NCI-H2227 treated with DMSO at 0.1 percent for 48 hours (cell line): ENCODE data around the gene SLC12A4.
"Not testable (repeated sequence)": the region's sequence is repeated elsewhere in the genome, so short reads cannot be mapped to it uniquely, and the experiment has no call there.

Experiments
- DNase-seq: peaks from one replicate; lab custom pipeline; 2025; lab: John Stamatoyannopoulos, UW

The SLC12A4 gene

DNA sequence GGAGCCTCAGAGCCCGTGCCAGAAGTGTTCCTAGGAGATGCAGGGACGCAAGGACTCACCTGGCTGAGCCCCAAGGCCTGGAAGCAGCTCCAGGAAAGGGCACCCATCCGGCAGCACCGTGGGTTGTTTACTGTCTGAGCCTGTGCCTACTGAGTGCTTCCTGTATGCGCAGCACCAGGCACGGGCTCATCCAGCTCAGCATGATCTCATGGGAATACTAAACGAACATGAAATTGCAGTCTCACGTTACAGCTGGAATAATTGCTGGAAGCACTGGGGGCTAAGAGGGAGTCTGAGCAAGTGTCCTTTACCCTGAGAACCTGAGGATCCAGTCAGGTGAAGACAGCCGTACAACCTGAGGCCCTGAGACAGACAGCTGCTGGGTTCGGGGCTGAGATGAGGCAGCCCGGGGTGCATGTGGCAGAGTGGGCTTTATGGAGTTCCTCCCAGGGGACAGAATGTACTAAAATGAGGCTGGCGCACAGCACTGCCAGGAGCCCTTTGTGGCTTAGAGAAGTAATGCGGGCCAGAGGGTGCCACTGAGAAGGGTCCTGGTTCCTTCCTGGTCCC, 42.2 kb downstream of the SLC12A4 start:
- DNase-seq, result no peak

DNA sequence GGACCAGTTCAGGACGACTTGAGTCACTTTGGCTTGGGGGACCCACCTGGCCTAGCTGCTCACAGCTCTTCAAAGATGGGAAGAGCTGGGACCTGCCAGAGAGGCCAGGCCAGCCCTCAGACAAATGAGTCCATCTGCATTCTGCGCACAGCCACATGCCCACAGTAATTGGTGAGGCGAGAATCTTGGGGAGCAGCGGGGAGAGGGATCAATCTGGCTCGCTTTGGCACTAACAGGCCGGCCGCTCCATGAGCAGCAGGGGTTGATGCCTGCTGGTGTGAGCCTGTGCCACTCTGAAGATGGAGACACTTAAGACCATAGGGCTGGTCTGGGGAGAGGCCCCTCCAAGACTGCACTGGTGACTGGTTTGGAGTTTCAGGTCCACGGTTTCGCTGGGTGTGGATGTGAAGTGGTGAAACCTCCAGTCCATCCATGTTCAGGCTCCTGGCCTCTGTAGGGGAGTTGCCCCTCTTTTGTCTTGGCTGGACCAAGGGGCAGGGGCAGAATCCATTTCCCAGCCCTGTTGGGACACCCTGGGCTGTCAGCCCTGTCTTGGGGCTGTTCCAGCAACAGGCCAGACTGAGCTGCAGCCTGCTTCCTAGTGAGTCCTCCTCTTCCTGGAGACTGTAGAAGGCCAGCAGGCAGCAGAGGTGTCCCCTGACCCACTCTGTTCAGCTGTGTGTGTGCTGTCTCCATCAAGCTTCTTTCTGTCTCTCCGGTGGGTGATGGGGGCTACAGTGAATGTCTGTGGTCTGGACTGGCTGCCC, 44.1 kb downstream of the SLC12A4 start:
- no peak for DNase-seq

DNA sequence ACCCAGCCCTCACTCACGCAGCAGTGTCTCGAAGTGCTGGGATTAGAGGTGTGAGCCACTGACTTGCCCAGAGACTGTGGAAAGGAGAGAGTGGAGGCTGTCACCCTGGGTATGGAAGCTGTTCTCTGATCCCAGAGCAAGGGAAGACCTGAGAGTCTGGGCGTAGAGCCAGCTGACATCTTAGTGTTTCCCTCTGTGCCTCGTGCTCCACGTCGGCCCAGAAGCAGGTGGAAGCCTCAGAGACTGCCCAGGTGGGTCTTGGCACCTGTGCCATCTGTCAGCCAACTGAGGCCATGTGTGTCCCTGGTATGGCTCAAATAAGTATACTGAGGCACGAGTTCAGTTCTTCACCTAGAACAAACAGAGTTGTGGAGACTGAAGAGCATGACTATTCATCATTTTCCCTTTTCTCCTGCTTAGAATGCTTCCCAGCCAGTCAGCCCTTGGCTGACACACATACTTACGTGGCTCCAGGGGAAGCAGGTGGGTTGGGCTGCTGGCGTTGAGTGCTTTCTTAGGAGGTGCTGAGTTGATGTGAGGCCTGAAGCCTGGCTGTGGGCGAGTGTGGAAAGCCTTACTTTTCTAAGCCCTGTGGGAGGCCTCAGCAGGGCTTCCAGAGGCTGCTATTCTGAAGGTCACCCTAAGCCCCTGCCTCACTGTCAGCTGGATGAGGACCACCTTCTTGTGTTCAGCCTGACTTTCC, 44.9 kb downstream of the SLC12A4 start:
- no peak for DNase-seq

DNA sequence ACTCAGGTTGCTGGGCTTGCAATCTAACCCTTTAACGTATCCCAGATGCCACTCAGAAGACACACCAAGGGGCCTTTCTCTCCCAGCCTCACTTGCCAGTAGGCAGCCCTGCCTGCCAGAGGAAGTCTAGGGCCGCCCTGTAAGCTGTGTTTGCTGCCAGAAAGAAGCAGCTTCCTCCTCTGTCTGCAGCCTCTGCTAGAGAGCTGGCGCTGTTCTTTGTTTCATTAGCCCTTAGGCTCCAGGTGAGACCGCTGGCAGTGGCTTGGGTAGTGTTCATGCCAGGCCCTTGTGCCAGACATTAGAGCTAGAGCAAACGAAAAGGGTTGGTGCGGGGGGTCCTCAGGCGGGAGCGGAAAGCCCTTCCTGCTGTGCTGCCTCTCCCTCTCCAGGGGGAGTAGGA, 45.7 kb downstream of the SLC12A4 start:
- no peak for DNase-seq

DNA sequence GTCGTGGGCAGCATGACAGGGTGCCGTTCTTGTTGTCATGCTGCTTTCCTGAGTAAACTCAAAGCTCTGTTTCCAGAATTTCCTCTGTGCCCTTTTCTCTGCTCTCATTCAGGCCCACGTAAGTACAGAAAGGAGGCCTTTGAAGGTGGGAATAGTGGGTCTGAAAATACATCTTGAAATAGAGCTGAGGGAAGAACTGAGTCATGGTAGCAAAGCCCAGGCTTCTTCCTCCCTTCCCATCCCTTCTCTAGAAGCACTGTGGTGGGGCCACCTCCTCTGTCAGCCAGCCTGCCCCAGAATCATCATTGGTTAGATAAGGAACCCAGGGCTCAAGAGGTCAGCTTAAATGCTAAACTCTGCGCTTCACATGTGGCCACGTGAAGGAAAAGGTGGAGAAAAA, 46.2 kb downstream of the SLC12A4 start:
- no peak for DNase-seq

DNA sequence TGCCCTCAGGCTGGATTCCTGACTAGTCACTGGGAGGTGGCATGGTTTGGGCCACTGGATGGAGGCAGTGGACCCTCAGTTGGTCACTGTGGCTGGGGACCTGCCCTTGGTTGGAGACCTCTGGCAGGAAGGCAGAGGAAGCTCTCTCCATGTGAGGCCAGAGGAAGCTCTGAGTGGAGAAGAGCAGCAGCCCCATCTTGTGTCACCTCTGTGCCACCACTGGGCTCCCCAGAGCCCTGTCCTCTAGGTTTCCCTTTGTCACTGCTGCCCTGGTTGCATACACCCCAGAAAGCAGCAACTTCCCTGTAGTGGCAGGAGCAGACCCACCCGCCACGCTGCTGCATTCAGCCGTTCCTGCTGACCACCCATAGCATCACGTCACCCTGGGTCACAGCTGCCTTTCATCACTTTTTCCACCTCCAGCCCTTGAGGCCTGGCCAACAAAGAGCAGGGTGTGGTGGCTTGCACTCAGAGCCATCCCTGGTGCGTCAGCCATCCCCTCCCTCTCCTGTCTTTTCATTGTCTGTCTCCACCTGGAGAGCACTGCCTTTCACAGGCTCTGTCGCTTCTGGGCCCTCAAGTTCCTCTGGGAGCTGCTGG, 48.7 kb downstream of the SLC12A4 start:
- no peak for DNase-seq

DNA sequence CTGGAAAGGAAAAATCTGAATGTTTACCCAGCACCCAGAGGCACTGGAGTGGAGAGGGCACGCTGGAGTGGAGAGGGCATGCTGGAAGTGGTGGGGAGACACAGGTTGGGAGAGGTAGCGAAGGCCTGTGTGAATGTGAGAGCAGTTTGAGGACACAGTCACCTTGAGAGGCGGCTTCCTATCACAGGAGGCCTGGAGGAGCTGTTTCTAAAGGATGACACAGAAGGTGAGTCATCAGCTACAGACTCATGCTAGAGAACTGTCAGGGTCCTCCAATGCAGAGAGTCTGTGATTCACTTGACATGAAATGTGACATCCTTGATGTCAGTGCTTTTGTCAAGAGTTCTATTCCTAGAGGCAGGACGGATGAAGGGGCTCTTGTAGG, 50.6 kb downstream of the SLC12A4 start:
- DNase-seq, result no peak

DNA sequence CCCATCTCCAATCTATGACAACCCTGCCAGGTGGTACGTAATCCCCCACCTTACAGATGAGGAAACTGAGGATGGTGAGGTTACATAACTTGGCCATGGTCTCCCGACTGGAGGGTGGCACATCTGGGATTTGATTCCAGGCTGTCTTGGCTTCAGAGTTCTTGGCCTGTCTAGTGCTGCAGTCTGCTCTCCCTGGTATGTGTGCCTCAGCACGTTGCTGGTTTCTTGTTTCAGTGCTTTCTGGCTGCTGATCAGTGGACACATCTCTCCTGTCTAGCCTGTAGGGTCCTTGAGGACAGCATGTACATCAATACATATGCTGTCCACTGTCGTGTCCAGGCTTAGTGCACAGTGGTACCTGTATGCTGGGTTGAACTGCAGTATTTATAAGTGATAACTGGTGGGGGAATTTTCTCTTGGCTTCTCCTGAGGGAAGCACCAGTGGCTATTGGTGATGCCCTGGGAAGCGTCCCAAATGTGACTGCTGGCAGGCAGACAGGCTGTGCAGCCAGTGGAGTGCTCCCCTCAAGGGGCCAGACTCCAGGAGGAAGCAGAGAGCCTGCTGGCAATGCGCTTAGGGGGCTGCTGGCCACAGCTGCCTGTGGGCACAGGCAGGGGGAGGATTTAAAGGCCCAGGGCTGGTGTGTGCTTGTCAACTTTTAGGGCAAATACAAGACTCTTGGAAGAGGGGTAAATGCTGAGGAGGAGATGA, 51.1 kb downstream of the SLC12A4 start:
- no peak for DNase-seq

DNA sequence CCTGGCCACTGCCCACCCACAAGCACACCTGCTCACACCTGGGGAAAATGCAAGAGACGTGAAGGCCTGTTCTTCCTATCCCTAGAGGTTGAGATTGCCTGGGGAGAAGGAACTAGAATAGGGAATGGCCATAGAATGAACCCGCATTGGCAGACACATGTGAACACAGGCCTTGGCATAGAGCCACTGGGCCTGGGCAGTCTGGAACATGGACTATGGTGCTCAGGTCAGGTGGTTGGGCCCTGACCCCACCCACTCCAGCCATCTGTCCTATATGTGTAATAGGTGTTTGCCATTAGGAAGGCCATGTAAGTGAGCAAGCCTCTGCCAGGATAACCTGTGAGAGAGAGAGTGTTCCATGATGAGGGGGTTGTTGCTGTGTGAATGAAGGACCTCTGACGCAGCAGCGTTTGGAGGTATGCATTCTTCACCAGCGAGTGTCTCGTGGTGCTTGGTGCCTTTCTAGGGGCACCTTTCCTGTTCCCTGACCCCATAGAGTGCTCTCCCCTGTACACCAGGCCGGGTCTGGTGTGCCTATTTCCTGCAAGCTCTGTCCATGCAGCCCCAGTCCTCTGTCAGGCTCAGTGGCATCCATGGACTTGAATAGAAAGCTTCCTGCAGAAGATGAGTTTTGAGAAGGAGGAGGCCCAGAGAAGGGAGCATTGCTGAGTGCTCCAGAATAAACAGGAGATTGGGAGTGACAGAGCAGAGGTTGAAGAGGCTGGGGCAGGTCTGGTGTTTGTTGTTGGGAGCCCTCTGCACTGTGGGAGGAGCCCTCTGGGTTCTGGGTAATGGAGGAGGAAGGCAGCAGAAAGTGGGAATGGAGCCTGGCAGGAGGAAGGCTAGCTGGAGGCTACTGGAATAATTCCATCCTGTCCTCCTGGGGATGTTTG, 52.4 kb downstream of the SLC12A4 start:
- no peak for DNase-seq

DNA sequence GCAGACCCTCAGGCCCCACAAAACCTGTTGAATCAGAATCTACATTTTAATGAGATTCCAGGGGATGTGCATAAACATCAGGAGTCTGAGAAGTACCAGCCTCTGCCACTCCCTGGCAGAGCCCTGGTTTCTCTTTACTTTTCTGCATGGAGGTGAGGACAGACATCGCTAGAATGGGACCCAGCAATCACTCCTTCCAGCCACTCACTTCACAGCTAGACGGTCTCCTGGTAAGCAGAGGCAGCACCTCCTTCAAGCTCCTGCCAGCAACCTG, 53.0 kb downstream of the SLC12A4 start:
- DNase-seq, result not testable (repeated sequence)

DNA sequence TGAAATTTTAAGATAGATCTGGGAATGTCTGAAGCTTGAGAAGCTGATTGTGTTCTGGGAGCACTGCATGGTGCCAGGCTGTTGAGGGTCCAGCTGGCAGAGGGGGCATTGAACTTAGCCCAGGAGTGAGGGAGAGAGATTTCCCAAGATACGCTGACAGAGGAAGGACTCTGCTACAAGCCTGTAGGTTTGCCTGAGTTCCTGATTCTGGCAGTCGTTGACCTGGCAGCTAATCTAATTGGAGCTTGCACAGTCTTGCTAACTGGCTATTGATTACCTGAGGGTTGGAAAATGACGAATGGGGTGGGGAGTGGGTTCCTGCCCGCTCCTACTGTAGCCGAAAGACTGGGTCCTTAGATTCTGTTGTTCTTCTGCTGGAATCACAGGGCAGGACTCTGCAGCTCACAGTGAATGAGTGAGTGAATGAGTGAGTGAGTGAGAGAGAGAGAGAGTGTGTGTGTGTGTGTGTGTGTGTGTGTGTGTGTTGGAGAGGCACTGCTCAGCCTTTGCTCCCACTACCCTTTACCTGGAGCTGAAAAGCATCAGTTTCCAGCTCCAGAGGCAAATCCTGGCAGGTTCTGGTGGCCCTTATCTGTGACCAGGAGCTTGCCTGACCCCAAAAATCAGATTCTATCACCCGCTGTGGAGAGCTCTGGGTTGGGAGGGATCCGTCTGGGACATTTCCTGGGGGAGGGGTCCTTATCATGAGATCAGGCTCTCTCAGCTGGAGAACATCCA, 53.5 kb downstream of the SLC12A4 start:
- DNase-seq, result no peak

DNA sequence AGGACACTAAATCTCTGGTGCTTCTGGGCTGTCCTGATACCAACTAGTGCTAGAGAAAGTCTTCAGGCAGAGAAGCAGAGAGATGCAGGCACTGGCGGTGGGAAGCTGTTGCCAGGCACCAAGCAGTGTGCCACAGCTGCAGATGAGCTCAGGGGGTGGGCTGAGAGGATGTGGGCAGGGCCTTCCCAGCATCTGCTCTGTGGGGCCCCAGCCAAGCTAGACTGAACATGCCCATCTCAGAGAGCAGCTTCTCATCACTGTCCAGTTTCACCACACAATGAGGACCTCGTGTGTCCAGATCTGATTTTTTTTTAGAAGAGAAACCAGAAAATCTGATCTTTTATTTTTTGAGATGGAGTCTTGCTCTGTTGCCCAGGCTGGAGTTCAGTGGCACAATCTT, 58.3 kb downstream of the SLC12A4 start:
- DNase-seq, result no peak

DNA sequence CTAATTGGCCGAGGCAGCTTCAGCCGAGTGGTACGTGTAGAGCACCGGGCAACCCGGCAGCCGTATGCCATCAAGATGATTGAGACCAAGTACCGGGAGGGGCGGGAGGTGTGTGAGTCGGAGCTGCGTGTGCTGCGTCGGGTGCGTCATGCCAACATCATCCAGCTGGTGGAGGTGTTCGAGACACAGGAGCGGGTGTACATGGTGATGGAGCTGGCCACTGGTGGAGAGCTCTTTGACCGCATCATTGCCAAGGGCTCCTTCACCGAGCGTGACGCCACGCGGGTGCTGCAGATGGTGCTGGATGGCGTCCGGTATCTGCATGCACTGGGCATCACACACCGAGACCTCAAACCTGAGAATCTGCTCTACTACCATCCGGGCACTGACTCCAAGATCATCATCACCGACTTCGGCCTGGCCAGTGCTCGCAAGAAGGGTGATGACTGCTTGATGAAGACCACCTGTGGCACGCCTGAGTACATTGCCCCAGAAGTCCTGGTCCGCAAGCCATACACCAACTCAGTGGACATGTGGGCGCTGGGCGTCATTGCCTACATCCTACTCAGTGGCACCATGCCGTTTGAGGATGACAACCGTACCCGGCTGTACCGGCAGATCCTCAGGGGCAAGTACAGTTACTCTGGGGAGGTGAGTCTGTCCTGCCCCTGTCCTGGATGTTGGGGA, 59.2 kb downstream of the SLC12A4 start:
- DNase-seq, result no peak

DNA sequence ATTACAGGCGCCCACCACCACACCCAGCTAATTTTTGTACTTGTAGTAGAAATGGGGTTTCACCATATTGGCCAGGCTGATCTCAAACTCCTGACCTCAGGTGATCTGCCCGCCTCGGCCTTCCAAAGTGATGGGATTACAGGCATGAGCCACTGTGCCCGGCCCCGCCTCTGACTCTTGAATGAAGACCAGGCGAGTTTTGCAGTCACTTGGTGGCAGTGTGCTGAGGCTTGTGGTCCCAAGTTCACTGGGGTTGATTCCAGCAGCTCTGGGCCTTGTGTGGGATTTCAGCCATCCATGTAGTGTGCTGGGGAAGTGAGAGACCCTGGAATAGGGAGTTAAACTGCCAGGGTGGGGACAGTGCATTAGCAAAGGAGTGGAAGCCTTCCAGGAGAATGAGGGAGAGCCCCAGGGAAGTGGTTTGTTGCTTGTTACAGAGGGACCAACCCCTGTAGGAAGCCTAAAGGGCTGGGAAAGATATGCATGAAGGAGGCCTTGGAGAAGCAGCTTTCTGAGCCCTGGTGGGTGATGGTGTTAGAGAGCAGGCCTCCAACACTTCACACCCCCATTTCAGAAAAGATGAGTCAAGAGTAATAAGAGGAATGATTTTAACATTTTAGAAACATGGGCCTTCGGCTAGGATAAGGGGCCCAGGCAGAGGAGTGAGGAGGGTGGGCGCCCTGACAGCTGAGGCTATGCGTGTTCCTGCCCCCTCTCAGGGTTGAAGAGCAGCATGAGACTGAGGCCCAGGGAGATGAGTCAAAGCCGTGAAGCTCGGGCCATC, 60.8 kb downstream of the SLC12A4 start:
- no peak for DNase-seq

DNA sequence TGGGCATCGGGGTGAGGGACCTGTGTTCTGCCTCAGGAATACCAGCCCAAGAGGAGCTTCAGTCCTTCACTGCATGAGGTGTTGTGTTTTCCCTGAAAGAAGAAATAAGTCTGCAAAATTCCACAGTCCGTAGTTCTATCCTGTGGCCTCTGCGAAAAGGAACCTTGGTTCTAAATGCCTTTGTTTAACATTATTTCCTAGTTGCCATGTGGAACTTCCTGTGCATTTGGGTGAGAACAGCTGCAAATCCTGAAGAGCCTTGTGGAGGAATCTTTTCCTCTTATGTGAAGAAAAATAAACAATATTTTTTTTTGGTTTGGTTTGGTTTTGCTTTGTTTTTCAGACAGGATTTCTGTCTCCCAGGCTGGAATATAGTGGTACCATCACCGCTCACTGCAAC, 65.6 kb downstream of the SLC12A4 start:
- no peak for DNase-seq

DNA sequence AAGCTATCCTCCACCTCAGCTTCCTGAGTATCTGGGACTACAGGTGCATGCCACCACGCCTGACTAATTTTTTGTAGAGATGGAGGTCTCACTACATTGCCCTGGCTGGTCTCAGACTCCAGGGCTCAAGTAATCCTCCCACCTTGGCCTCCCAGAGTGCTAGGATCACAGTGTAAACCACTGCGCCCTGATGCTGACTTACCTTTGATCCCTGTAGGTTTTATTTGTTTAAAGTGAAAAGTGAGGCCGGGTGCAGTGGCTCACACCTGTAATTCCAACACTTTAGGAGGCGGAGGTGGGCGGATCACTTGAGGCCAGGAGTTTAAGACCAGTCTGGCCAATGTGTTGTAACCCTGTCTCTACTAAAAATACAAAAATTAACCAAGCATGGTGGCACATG, 66.7 kb downstream of the SLC12A4 start:
- DNase-seq, result no peak

DNA sequence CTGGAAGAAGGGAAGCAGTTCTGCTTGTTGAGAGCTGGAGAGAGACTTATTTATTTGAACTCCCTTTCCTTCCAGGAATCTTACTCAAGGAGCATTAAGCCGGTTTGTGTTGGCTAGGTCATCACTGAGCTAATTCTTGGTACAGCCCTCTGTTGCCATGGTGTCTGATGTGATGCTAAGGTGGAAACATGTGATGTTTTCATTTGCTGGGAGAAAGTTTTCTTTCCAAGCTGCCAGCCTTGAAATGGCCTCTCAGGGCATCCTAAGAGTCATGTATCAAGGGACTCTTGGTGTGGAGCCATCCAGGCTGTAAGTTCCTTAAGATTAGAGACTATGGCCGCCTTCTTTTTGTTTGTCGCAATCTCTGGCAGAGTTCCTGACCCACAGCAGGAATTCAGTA, 71.2 kb downstream of the SLC12A4 start:
- DNase-seq, result no peak

DNA sequence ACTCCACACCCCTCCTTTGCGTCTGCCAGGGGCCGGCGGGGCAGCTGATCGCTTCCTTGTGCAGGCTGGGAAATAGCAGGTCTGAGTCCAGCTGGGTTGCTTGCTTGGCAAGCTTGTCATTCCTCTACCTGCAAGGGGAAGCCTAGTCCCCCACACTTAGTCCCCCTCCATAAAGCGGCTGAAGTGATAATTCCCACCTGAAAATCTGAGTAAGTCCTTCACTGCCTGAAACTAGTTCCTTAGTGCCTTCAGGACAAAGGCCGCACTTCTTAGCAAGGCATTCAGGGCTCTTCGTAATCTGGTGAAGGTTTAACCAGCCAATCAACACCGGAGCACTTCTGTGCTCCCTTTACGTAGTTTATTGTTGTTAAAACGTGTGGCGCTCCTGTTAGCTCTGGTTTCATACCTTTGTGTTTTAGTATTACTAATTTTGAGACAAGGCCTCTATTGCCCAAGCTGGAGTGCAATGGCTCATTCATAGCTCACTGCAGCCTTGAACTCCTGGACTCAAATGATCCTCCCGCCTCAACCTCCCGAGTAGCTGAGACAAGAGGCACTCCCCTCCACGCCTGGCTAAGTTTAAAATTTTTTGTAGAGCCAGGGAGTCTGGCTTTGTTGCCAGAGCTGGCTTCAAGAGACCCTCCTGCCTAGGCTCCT, 74.6 kb downstream of the SLC12A4 start:
- no peak for DNase-seq
